Measurements from ENCODE around the gene HUNK. TPM values are rescaled to one million over a fixed set of nuclear protein-coding genes. Genes with fewer than 3 reads are reported as not detected.

HUNK gene
- total and polyA plus RNA-seq, 8 donors = 2.6 to 17.0 (median 9.0) TPM

GRCh38 chr21:31882711-31883110 is 9.9 kb downstream of the HUNK start:
- no peak overlapping the region for H3K4me3 ChIP-seq
- no peaks in the 10 kb centered on the region for H3K27me3 ChIP-seq
- no peaks in the 10 kb centered on the region for H3K36me3 ChIP-seq
- TF ChIP-seq CTCF (IDR thresholded peaks at IDR 0.05) = no peak
- H3K9me3 ChIP-seq = no peaks in the 10 kb centered on the region
- ATAC-seq (no peak), FAIRE-seq (no peak), DNase-seq (no peak)
- intact Hi-C loops (cut with DNase I) = no loop called here
- H3K4me1 ChIP-seq = peaks cover 18 to 34% (median 32%) of the 10 kb centered on the region in 3 donors
- no peak overlapping the region for H3K27ac ChIP-seq

GRCh38 chr21:31885146-31885545 is 12.3 kb downstream of the HUNK start:
- Histone ChIP-seq H3K4me1 (peaks cover 7 to 30% (median 20%) of the 10 kb centered on the region in 3 donors), H3K9me3 (no peaks in the 10 kb centered on the region), H3K27ac (no peak overlapping the region), H3K36me3 (no peaks in the 10 kb centered on the region), H3K4me3 (no peak overlapping the region), H3K27me3 (no peaks in the 10 kb centered on the region)
- no peak for ATAC-seq
- no peak for TF ChIP-seq CTCF (IDR thresholded peaks at IDR 0.05)
- FAIRE-seq = no peak
- intact Hi-C loops (cut with DNase I) = no loop called here
- WGBS, 2 donors = 95 to 99% methylated on average over 11 of the region's 11 CpGs
- DNase-seq = no peak

- TF ChIP-seq CTCF (IDR thresholded peaks at IDR 0.05) = no peak
- 75 to 77% methylated on average over 5 of the region's 5 CpGs for WGBS, 2 donors
- H3K27me3 ChIP-seq = no peaks in the 10 kb centered on the region
- FAIRE-seq (no peak), DNase-seq (no peak), ATAC-seq (peak in 2 of 4 donors; percentile 5 to 8)
- peak overlapping the region in 2 of 4 donors; percentile 77 to 82 for H3K27ac ChIP-seq
- H3K4me3 ChIP-seq = no peak overlapping the region
- H3K9me3 ChIP-seq = no peaks in the 10 kb centered on the region
- H3K36me3 ChIP-seq = no peaks in the 10 kb centered on the region
- intact Hi-C loops (cut with DNase I) = no loop called here
- peaks cover 12 to 35% (median 31%) of the 10 kb centered on the region in 3 donors for H3K4me1 ChIP-seq
These were observed 14.1 kb downstream of the HUNK start for GRCh38 chr21:31886915-31887314.

- TF ChIP-seq CTCF (IDR thresholded peaks at IDR 0.05) = no peak
- no peaks in the 10 kb centered on the region for H3K36me3 ChIP-seq
- no peaks in the 10 kb centered on the region for H3K9me3 ChIP-seq
- ATAC-seq (peak; percentile 23 to 50 (median 33)), DNase-seq (no peak), FAIRE-seq (no peak)
- WGBS, 2 donors = 49 to 51% methylated on average over 13 of the region's 13 CpGs
- H3K27me3 ChIP-seq = no peaks in the 10 kb centered on the region
- peaks cover 12 to 35% (median 31%) of the 10 kb centered on the region in 3 donors for H3K4me1 ChIP-seq
- H3K27ac ChIP-seq = peak overlapping the region in 2 of 4 donors; percentile 77 to 82
- intact Hi-C loops (cut with DNase I) = no loop called here
- no peak overlapping the region for H3K4me3 ChIP-seq
These were observed 14.6 kb downstream of the HUNK start for GRCh38 chr21:31887391-31887841.

GRCh38 chr21:31888936-31889371 is 16.1 kb downstream of the HUNK start:
- peak; percentile 76 to 90 (median 88) for ATAC-seq
- intact Hi-C loops (cut with DNase I) = no loop called here
- no peak for FAIRE-seq
- peak in 4 of 6 donors; percentile 41 to 63 (median 52) for DNase-seq
- Histone ChIP-seq H3K4me1 (peaks cover 20 to 48% (median 40%) of the 10 kb centered on the region in 3 donors), H3K27me3 (no peaks in the 10 kb centered on the region), H3K27ac (peak overlapping the region; percentile 37 to 82 (median 66)), H3K4me3 (no peak overlapping the region), H3K36me3 (no peaks in the 10 kb centered on the region), H3K9me3 (no peaks in the 10 kb centered on the region)
- WGBS, 2 donors = 20 to 24% methylated on average over 8 of the region's 8 CpGs
- TF ChIP-seq CTCF (IDR thresholded peaks at IDR 0.05) = no peak
